NCI-H82 treated with DMSO at 0.1 percent for 48 hours (cell line): ENCODE measurements around the gene LMOD3.

Experiments
- DNase-seq: peaks from one replicate; lab custom pipeline; 2025; ENCODE audit not compliant: unreplicated experiment; lab: John Stamatoyannopoulos, UW

Gene LMOD3

GRCh38 chr3:69126216-69126615, 3.8 kb upstream of the LMOD3 start:
- DNase-seq, result peak; percentile 6

GRCh38 chr3:69121950-69122349, 445 bp downstream of the LMOD3 start:
- DNase-seq, result no peak

GRCh38 chr3:69121513-69121912, 882 bp downstream of the LMOD3 start:
- no peak for DNase-seq

- DNase-seq, result peak; percentile 66
These were observed 1.4 kb downstream of the LMOD3 start for GRCh38 chr3:69120879-69121464.

GRCh38 chr3:69119681-69120080, 2.7 kb downstream of the LMOD3 start:
- DNase-seq, result no peak

- no peak for DNase-seq
These were observed 3.3 kb downstream of the LMOD3 start for GRCh38 chr3:69119138-69119537.

GRCh38 chr3:69118555-69118954, 3.8 kb downstream of the LMOD3 start:
- DNase-seq, result no peak

GRCh38 chr3:69116897-69117296, 5.5 kb downstream of the LMOD3 start:
- DNase-seq, result no peak

- no peak for DNase-seq
These were observed 6.2 kb downstream of the LMOD3 start for GRCh38 chr3:69116162-69116561.

- DNase-seq, result no peak
These were observed 6.7 kb downstream of the LMOD3 start for GRCh38 chr3:69115731-69116130.

GRCh38 chr3:69113536-69113935, 8.9 kb downstream of the LMOD3 start:
- no peak for DNase-seq

- DNase-seq, result no peak
These were observed 11.4 kb downstream of the LMOD3 start for GRCh38 chr3:69110941-69111546.

- DNase-seq, result no peak
These were observed 13.6 kb downstream of the LMOD3 start for GRCh38 chr3:69108811-69109210.

- DNase-seq, result peak; percentile 91
These were observed 14.6 kb downstream of the LMOD3 start for GRCh38 chr3:69107841-69108240.

GRCh38 chr3:69105320-69105719, 17.1 kb downstream of the LMOD3 start:
- DNase-seq, result no peak

- no peak for DNase-seq
These were observed 17.8 kb downstream of the LMOD3 start for GRCh38 chr3:69104586-69104985.

- DNase-seq, result no peak
These were observed 19.3 kb downstream of the LMOD3 start for GRCh38 chr3:69103123-69103522.

GRCh38 chr3:69102384-69102783, 20.0 kb downstream of the LMOD3 start:
- DNase-seq, result no peak

GRCh38 chr3:69099576-69099975, 22.8 kb downstream of the LMOD3 start:
- no peak for DNase-seq

GRCh38 chr3:69097407-69098086, 24.8 kb downstream of the LMOD3 start:
- no peak for DNase-seq

GRCh38 chr3:69096299-69096698, 26.1 kb downstream of the LMOD3 start:
- DNase-seq, result no peak

GRCh38 chr3:69095636-69096035, 26.8 kb downstream of the LMOD3 start:
- DNase-seq, result no peak
